ENCODE data around the gene ZBTB43.

Gene ZBTB43

DNA sequence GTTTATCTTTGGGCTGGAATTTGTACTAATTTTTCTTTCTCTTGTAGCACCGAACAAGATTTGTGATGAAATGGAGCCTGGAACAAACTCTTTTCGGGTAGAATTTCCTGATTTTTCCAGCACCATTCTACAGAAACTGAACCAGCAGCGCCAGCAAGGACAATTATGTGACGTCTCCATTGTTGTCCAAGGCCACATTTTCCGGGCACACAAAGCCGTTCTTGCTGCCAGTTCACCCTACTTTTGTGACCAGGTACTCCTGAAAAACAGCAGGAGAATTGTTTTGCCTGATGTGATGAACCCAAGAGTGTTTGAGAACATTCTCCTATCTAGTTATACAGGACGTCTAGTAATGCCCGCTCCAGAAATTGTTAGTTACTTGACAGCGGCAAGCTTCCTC is 27.6 kb downstream of the ZBTB43 start:
- DNase-seq, result no peak

DNA sequence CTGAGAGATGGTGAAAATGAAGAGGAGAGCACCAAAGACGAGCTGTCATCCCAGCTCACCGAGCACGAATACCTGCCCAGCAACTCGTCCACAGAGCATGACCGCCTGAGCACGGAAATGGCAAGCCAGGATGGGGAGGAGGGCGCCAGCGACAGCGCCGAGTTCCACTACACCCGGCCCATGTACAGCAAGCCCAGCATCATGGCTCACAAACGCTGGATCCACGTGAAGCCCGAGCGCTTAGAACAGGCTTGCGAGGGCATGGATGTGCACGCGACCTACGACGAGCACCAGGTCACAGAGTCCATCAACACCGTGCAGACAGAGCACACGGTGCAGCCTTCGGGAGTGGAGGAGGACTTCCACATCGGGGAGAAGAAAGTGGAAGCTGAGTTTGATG is 28.2 kb downstream of the ZBTB43 start:
- no peak for DNase-seq

DNA sequence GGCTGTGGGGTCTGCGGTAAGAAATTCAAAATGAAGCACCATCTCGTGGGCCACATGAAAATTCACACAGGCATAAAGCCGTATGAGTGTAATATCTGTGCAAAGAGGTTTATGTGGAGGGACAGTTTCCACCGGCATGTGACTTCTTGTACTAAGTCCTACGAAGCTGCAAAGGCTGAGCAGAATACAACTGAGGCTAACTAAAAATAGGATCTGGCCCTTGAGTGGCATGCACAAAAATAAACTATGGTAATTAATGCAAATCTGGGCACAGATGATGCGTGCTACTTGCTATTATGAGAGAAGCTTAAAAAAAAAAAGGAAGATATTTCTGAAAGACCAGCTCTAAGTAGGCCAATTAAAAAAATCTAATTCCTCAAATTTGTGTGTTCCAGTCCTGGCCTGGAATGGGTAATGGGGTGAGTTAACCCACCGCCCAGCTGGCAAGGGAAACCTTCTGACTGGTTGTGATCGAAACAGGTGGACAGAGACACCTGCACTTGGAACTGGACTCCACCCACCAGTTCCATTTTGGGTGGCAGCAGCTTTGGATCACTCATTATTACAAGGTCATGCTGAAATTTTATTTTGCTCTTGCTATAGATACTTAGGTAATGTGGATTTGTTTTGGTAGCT is 29.0 kb downstream of the ZBTB43 start:
- no peak for DNase-seq

DNA sequence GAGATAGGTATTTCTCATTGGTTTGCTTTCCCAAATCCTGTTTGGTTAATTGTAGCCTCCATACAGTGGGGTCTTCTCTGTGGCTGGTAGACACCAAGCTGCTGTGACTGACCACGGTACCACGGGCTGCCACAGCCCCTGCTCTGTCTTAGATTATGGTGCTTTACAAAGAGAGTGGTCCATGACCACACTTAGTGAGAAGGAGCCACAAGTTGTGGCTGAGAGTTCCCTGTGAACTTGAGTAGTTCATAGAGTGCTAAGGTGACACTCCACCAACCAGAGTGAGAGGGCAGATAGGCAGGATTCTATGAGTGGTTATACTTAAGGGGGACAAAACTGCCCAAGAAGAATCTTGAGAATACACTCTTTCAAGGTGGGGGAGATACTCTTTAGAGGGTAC is 29.8 kb downstream of the ZBTB43 start:
- DNase-seq, result no peak

DNA sequence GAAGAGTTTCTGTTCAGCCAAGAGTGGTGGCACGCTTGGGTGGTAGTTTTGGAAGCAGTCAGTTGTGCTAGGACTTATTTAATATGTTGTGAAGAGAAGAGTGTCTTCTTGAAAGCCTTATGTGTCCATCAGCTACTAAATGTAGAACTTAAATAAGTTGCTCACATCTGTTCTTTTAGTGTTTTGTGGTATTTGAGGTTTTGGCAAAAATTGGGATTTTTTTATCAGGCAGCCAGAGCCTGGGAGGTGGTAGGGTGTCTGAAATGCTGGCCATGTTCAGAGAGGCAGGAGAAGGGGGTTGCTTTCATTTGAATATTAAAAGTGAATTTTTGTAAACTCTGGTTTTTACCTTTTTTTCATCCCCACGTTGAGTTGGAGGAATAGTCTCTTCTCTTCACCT is 31.4 kb downstream of the ZBTB43 start:
- DNase-seq, result no peak

DNA sequence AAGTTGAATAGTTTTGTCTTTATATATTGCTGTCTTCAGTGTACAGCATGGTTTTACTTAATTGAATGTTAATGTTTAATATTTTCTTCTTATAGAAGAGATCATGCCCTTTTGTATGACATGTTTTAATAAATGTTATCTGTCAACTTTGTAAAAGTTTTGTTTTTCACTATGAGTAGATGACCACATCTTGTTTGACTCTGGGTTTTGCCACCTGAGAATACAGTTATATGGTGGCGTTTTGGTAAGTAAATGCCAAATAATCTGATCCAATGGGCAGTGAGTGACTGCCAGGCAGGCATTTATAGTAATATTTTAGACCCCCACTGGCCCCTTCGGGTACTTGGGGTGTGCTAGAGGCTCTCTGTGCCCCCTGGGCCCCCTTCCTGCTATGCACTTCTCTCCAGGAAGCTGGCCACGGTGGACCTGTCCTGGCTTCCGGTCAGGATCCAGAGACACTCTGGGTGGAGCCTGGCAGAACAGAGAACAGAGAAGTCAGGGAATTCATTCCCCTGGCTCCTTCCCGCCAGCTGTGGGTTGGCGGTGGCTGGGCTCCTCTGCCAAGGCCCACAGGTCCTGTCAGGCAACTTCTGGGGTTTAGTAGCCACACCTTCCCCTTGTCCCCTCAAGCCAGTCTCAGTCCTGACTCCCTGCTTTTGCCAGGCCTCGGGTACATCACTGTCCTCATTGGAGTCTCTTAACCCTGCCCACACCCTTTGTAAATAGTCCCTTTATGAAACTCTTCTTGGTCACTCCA is 33.4 kb downstream of the ZBTB43 start:
- DNase-seq, result no peak

DNA sequence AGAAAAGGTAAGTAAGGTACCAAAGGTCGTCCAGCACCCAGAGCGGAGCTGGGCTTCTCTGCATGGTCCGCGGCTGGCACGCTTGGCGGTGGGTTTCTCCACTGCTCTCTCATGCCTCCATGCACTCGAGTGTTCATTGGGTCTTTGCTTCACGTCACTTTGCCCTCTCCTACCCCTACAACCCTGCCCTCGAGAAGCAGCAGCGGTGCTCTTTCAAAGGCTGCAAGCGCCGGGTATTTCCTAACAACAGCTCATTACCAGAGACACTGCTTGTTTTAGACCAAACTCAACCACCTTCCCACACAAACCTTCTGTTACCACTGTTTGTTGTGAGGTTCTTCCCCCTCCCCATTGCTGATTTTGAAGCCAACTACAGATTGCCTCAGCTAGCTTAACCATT is 34.1 kb downstream of the ZBTB43 start:
- DNase-seq, result no peak

DNA sequence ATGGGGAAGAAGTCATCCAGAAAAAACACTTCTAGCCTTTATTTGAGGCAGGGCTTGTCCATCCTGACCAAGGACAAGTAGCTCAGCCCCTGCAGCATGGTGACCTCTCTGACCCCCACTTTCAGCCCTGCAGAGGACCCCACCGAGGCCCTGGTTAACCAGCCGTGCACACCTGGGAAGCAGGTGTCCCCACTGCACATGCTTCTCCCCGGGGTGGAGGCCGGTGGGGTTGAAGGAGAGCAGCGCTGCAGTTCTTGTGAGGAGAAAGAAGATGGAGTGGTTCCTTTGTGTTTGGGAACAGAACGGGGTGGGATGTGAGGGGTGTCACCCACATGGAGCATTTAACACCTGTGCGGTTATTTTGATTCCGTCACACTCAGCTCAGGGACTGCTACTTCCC is 34.5 kb downstream of the ZBTB43 start:
- DNase-seq, result no peak

DNA sequence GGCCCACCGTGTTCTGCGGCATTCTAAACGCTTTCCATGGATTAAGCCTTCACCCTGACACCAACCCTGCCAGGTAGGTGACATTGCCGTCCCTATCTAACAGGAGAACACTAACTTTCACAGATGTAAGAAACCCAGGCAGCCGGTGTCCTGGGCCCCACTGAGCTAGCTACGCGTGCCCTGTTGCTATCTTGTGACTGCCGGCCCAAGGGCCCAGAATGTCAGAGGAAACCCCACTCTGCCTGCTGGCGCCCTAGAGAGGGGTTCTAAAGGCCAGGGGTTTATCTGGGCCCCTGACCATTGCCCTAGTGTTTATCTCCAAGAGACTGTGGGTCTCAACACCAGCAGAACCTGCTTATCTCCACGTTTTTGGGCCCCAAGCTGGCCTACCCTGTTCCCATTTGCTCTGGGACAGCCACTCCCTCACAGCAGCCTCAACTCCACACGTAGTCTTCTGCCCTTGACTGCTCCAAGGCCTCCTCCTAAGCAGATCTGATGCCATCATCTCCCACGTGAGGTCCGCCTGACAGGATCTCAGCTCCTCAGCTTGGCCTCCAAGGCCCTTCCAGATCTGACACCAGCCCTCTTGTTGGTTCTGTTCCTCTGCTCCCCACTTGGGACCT is 37.5 kb downstream of the ZBTB43 start:
- no peak for DNase-seq

DNA sequence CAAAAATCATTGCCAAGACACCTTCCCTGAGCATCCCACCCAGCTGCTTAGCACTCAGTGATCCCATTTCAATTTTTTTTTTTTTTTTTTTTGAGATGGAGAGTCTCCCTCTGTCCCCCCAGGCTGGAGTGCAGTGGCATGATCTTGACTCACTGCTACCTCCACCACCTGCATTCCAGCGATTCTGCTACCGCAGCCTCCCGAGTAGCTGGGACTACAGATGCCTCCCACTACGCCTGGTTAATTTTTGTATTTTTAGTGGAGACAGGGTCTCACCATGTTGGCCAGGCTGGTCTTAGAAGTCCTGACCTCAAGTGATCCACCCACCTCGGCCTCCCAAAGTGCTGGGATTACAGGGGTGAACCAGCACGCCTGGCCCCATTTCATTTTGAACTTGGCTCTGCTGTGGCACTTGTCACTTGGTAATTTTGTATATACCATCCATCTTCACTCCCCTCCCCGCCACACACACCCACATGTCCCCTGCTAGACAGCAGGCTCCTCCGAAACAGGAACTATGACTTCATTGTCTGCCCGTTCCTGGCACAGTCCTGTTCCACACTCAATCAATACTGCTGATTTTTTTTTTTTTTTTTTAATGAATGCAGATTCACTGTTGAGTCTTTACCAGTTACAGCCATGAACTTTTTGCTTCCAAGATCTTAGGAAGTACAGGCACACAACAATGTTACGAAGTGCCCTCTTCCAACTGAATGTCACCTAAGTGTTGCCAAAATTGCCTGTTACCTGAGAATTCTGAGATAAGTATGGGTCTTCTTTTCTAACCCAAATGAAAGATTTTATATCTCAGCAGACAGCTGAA is 38.3 kb downstream of the ZBTB43 start:
- no peak for DNase-seq

DNA sequence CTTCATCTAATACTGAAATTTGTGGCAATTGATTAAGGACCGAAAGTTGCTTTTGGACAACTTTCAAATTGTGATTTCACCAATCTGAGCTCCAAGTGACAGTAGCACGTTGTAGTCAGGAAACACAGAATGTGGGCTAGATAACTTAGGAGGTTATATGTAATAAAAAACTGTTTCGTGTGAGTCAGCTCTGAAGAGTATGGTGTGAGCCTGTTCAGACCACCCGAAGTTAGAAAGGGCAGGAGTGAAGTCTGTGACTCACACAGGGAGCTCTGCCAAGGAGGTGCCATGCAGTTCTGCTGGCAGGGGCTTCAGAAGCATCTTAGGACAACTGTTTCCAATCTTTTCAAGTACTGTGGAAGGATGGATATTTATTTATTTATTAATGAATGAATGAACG is 39.2 kb downstream of the ZBTB43 start:
- DNase-seq, result no peak

DNA sequence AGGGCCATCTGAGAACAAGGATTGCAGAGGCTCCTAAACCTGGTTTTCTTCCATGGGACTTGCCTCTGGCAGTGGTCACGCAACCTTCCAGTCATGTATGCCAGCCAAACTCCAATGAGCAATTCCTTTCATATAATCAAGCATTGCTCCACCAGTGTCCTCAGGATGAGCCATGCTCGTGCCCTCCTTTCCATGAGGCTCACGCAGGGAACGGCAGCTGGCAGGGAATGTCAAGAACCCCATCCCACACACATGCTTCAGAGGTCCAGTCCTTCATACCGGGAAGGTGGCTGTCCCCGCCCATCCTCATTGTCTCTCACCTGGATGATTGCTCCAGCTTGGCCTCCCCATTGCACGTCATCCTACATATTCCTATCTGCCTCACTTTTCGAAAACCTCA is 42.2 kb downstream of the ZBTB43 start:
- DNase-seq, result no peak

DNA sequence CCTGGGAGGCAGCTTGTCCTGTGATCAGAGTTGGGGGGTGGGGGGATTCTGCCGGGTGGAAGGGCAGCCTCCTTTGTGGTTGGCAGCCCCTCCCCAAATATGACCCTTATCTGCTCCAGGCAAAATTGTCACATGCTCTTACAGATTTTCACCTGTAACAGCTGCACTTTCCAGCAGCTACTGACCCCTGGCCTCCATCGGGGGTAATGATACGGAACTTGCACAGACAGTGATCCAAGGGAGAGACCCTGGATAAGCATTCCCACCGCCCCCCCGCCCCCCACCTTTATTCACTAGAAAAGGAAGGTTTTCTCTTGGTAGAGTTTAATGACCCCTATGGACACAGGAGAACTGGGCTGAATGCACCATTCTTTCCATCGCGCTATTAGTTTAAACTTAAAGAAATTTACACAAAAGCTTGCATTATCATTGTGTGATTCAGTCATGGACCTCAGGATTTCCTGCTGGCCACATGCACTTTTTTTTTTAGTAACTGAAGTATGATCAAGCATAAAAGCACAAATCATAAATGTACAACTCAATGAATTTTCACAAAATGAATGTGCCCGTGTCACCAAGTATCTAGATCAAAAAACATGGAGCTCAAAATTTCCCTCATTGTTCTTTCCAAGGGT is 44.9 kb downstream of the ZBTB43 start:
- no peak for DNase-seq

DNA sequence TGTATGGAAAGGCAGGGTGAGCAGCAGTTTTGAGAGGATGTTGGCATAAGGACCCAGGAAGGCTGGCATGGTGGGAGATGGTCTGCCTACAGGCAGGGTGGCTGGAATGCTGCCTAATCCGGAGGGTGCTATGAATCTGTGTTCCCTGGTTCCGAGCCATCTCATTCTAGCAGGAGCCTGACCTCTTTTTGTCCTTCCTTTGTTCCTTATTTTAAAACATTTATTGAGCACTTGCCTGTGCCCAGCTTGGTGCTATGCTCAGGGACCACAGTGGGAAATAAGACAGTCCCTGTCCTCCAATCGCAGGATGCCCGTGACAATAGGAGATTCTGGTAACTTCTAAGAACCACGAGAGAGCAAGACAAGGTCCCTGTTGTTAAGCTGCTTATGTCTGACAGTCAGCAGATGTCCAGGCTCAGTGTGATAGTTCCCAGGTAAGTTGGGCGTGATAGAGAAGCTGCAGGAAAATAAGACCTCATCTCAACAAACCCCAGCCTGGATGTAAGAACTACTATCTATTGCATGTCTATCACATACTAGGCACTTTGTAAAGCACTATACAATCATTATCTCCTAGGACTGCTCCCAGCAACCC is 46.5 kb downstream of the ZBTB43 start:
- no peak for DNase-seq

DNA sequence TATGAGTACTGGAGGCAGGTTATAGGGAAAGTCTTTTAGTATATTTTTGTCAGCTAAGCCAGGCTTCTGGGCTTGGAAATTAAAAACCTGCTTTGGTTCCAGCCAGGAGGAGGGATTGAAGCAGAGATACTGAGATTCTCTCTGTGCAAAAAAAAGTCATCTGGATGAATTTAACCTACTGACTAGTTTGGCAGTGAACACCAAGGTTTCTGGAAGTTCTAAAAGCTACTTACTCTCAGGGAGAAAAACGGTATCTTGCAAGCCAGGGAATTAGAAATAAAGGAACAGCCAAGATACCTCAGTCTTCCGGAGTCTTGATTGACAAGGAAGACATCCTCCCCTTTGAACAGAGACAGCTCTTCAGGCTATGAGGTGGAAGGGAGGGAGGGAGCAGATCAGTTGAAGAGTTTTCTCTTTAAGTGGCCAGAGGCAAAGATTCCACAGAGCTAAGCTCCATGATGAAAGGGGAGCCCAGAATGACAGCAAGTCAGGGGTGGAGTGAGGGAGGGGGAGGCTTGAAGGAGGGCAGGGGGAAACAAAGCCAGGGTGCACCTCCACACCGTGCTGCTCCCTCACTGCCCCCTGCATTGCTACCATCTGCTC is 47.3 kb downstream of the ZBTB43 start:
- DNase-seq, result no peak

DNA sequence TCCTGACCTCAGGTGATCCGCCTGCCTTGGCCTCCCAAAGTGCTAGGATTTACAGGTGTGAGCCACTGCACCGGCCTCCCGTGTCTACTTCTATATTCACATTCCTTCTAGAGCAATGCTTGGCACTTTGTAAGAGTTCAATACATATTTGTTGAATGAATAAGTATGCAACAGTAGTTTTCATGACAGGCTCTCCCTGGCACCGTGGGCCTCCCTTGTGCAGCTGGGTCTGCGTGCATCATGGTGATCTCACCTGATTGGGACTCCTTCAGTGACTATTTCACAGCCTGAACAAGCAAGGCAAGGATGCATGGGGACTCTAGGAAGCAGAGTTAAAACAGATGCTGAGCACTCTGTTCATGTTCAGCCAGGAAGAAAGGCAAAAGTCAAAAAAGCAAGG is 48.8 kb downstream of the ZBTB43 start:
- DNase-seq, result no peak

DNA sequence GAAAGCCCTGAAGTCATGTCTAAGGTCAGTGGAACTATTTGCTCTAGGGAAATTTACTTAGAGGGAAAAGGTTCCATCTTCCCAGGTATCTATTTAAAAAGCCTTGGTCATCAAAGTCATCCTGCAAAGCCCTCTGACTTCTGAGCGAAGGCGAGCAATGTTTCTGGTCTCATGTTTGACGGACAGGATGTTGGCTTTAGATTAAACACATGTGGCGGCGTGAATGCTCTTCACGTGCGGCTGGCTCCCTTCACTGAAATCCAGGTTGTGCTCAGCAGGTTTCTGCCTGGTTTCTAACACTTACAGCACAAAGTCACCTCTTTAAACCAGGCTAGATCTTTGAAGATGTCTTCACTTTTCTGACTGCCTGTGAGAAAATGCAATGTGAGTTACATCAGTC is 49.9 kb downstream of the ZBTB43 start:
- no peak for DNase-seq

DNA sequence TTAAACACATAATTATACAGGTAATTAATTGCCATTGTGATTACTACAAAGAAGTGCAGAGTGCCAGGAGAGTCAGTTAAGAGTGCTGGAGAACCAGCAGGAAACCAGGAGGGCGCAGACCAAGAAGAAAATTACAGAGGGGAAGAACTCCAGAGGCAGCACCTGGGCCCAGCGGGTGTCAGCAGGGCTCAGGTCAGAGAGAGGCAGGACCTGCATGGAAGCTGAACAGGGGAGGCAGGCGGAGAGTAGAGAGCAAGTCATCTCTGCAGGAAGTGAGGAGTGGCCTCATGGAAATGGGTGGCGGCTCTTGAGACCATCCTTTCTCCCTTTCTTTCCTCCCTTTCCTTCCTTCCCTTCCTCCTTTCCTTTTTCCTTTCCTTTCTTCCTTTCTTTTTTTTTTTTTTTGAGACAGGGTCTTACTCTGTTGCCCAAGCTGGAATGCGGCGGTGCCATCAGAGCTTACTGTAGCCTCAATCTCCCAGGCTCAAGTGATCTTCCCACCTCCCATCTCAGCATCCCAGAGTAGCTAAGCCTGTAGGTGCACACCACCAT is 51.6 kb downstream of the ZBTB43 start:
- no peak for DNase-seq

DNA sequence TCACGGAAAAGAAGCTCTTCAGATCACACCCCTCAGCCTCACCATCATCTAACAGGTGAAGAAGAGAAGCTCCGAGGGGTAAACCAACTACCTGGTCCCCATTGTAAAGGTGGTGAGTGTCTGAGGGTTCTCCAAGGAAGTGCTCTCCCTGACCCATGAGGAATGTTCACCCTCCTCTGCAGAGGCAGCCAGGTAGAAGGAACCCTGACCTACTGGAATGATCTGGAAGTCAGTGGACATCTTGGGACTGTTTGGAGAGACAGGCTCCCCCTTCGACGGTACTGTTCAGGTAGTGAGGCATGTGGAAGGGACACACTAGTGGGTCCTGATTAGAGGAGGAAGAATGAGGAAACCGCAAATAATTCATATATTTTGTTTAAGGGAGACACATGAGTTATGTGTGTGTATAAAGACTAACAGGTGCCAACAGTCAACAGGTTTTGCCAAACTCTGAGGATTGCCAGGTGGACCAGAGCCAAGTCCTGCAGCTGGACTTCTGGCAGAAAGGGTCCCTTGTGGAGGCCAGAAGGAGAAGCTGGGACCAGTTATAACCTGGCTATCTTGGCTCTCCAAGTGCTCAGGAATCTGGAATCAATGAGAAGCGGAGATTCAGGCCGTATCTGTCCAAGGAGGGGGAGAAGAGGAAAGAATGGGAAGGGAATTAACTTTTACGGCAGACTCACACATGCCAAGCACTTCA is 52.6 kb downstream of the ZBTB43 start:
- no peak for DNase-seq

DNA sequence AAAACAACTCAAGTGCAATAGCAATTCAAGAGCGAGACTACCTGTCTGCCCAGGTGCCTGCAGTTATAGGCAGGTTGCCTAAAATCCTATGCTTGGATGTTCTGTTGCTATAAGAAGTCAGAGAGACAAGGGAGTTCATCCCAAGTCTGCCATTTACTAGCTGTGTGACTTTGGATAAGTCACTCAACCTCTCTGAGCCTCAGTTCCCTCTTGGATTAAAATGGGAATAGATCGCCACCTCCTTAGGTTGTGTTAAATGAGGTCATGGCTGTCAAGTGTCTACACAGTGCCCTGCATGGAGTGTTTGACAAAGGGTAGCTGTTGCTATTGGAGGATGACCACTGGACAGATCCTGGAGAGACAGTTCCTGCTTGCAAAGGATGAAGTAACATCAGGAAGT is 54.3 kb downstream of the ZBTB43 start:
- DNase-seq, result no peak

DNA sequence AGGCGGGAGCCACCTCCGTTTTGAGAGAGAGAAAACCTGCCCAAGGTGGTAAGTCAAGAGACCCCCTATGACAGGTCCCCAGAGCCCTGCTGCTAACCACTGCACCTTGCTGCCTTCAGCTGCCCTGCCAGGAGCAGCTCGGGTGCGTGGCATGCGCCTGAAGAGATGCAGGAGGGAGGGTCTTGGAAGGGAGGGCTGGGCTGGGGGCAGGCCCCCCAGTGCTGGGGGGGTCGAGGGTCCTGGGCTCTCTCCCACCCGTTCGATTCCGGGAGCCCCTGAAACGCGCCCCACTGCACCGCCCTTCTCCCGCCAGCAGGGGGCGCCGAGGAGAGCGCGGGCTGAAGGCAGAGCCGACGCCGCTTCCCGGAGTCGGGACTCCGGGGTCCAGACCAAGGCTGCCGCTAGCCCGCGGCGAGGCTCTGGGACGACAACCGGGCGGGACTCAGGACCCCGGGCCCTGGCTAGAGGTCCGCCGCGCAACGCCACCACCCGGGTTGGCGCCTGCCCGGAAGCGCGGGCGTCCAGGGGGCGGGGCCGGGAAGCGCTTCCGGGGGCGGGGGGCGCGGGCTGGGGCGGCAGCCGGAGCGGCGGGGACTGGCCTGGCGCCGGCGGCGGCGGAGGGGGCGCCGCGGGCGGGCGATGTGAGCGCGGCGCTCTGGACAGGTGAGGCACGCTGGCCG is 55.4 kb downstream of the ZBTB43 start, which contains the start of gene ZBTB34:
Gene ZBTB34, plus strand, starts transcription at position 563 of the 680 bp plus-strand sequence. CDS start 18,761 bp downstream, outside the sequence.
- peak; percentile 80 for DNase-seq
